DND-41 (cell line): ENCODE results near the gene PFDN1.

ENCODE experiments used
- ATAC-seq: fragments of 200-7000 bp; cut with Tn5 transposase; 3 replicates; pipeline ENCODE4 v1.9.1; 2021; ENCODE audit warnings: low read depth; ENCODE audit not compliant: insufficient read depth
- DNase-seq: peaks from one replicate; pipeline ENCODE4 v3.0.0-alpha.2; 2020
- H2AFZ ChIP-seq: 2 replicates; pipeline ENCODE4 v1.6.0; 2012; ENCODE audit warnings: low read depth, low read length
- H3K27ac ChIP-seq: 2 replicates; pipeline ENCODE4 v1.5.1; 2012; ENCODE audit warnings: low read length, inconsistent platforms
- H3K27me3 ChIP-seq: fragments of 200-600 bp; sonication (generic); 2 replicates; pipeline ENCODE4 v1.6.0; 2012; ENCODE audit warnings: low read length, mild to moderate bottlenecking, inconsistent platforms; ENCODE audit not compliant: insufficient read depth, poor library complexity
- H3K36me3 ChIP-seq: 2 replicates; pipeline ENCODE4 v1.5.1; 2012; ENCODE audit warnings: low read length, inconsistent platforms; ENCODE audit not compliant: insufficient read depth
- H3K4me1 ChIP-seq: 2 replicates; pipeline ENCODE4 v1.5.1; 2012; ENCODE audit warnings: mild to moderate bottlenecking, low read length; ENCODE audit not compliant: insufficient read depth
- H3K4me2 ChIP-seq: 2 replicates; pipeline ENCODE4 v1.6.0; 2012; ENCODE audit warnings: mild to moderate bottlenecking, moderate library complexity, low read length, inconsistent platforms; ENCODE audit not compliant: insufficient read depth
- H3K4me3 ChIP-seq, 2 experiments: fragments of 200-600 bp in 1 of 2; shearing (Covaris generic) in 1 of 2; 2 replicates each; pipeline ENCODE4 v1.5.1; 2012 to 2016; ENCODE audit warnings: inconsistent platforms in 2 of 2, low read length in 2 of 2, mild to moderate bottlenecking in 2 of 2, low read depth in 1 of 2, moderate library complexity in 1 of 2
- H3K79me2 ChIP-seq: 2 replicates; pipeline ENCODE4 v1.6.0; 2012; ENCODE audit warnings: low read length, inconsistent platforms; ENCODE audit not compliant: insufficient read depth
- H3K9ac ChIP-seq: 2 replicates; pipeline ENCODE4 v1.6.0; 2012; ENCODE audit warnings: low read depth, mild to moderate bottlenecking, inconsistent platforms, low read length, moderate library complexity
- H3K9me3 ChIP-seq: 2 replicates; pipeline ENCODE4 v1.5.1; 2012; ENCODE audit warnings: low read length, moderate library complexity, mild to moderate bottlenecking, inconsistent platforms; ENCODE audit not compliant: insufficient read depth, severe bottlenecking
- H4K20me1 ChIP-seq: 2 replicates; pipeline ENCODE4 v1.6.0; 2012; ENCODE audit warnings: low read length; ENCODE audit not compliant: insufficient read depth
- CTCF ChIP-seq: IDR thresholded peaks from 2 replicates; pipeline ENCODE4 v1.5.1; 2012; ENCODE audit warnings: borderline replicate concordance, low read length, moderate library complexity, mild to moderate bottlenecking; ENCODE audit not compliant: poor library complexity, severe bottlenecking; ENCODE audit errors: extremely low read depth
- EZH2 ChIP-seq: IDR thresholded peaks from 3 replicates; pipeline ENCODE4 v1.6.1; 2012; ENCODE audit warnings: borderline replicate concordance, low read depth, mild to moderate bottlenecking, moderate library complexity, low read length, inconsistent platforms; ENCODE audit not compliant: severe bottlenecking

PFDN1 gene

DNA sequence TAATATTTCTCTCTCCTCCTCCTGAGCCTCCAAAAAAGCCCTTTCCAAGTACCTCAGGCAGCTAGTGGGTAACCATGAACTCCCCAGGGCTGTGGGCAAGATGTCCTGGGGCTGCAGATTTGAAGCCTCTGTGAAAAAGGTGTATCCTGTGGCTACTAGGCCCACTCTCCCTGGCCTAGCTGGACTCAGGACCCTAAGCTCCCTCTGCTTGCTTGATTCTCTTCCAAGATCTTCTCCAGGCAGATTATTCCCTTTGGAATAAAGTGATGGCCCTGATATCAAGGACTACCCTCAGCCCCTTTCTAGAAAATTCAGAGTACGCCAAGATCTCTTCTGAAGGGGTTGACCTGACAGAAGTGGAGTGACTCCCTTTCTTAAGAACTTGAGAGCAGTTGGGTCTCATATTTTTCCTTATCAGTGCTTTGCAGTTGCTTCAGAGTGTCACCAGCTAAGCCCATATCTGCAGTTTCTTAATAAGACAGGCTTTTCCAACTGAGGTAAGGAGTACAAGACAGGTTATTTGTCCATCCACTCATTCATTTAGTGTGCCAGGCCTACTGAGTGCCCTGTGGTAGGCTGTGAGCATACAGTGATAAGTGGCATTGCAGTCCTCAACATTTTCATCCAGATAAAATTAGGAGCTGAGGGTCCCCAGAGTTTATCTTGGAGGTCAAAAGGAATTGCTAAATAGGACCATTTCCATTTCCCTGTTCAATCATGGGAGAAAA lies 85.4 kb downstream of the PFDN1 start:
- H3K4me2 ChIP-seq, result no peak overlapping the region
- DNase-seq (no peak), ATAC-seq (no peak)
- H3K79me2 ChIP-seq, result no peaks in the 10 kb centered on the region
- H2AFZ ChIP-seq, result no peak overlapping the region
- peaks cover 7% of the 10 kb centered on the region; the same call in 1 of the 2 replicates for H4K20me1 ChIP-seq
- H3K27me3 ChIP-seq, result no peaks in the 10 kb centered on the region
- H3K36me3 ChIP-seq, result no peaks in the 10 kb centered on the region
- peaks cover 3% of the 10 kb centered on the region; the same call in 1 of the 2 replicates for H3K4me1 ChIP-seq
- no peak for TF ChIP-seq CTCF
- no peak for TF ChIP-seq EZH2
- no peaks in the 10 kb centered on the region for H3K9me3 ChIP-seq
- no peak overlapping the region for H3K9ac ChIP-seq
- no peak overlapping the region for H3K4me3 ChIP-seq
- no peak overlapping the region for H3K27ac ChIP-seq

DNA sequence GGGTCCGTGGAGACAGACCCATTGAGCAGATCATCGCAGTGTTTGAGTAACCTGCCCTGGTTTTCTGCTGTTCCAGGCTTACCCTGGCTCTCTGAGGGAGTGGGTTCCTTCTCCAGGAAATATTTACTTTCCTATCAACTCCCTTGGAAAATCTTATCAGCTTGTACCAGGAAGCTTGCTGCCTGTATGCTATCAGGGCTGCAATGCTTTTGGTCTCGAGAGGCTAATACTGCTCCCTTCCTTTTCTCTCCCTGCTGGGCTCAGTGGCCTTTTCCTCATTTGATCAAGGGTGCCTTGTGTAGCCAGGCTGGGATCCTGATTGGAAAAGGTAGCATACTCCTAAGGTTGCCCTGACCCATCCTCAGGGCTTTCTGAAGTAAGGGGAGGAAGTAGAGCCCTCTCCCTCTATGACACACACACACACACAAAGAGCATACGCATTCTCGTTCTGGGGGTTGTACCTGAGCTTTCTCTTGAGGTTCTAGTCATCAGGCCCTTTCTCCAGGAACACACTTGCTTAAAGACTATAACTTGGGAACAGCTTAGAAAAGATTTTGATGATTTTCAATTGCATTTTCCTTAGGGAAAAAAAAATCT lies 86.3 kb downstream of the PFDN1 start:
- Histone ChIP-seq H3K4me2 (no peak overlapping the region), H2AFZ (no peak overlapping the region), H3K4me1 (peaks cover 3% of the 10 kb centered on the region; the same call in 1 of the 2 replicates), H3K27ac (no peak overlapping the region), H3K4me3 (no peak overlapping the region), H3K9ac (no peak overlapping the region), H3K27me3 (no peaks in the 10 kb centered on the region), H4K20me1 (peaks cover 7% of the 10 kb centered on the region; the same call in 1 of the 2 replicates), H3K36me3 (no peaks in the 10 kb centered on the region), H3K9me3 (no peaks in the 10 kb centered on the region), H3K79me2 (no peaks in the 10 kb centered on the region)
- no peak for ATAC-seq
- DNase-seq, result no peak
- TF ChIP-seq CTCF, result no peak
- TF ChIP-seq EZH2, result no peak

GRCh38 chr5:140215276-140215675 lies 87.6 kb downstream of the PFDN1 start:
- TF ChIP-seq CTCF (no peak), EZH2 (no peak)
- Histone ChIP-seq H3K36me3 (no peaks in the 10 kb centered on the region), H3K4me2 (no peak overlapping the region), H3K27ac (no peak overlapping the region), H3K79me2 (no peaks in the 10 kb centered on the region), H4K20me1 (peaks cover 7% of the 10 kb centered on the region; the same call in 1 of the 2 replicates), H3K9ac (no peak overlapping the region), H2AFZ (no peak overlapping the region), H3K9me3 (no peaks in the 10 kb centered on the region), H3K27me3 (no peaks in the 10 kb centered on the region), H3K4me3 (no peak overlapping the region), H3K4me1 (peaks cover 3% of the 10 kb centered on the region; the same call in 1 of the 2 replicates)
- no peak for ATAC-seq
- DNase-seq, result no peak
